Uterus (tissue), 2 donors: Measurements from ENCODE around the gene PSME2.
"Not testable (repeated sequence)": the region's sequence is repeated elsewhere in the genome, so short reads cannot be mapped to it uniquely, and the experiment has no call there.

Source experiments
- CTCF ChIP-seq, 4 experiments: fragments of 200-600 bp in 2 of 4; fragments of 450-650 bp in 2 of 4; sonication (generic) in 2 of 4; IDR thresholded peaks; one replicate each; pipeline ENCODE4 v1.5.1; 2016 to 2019; ENCODE audit warnings: antibody characterized with exemption in 4 of 4, mild to moderate bottlenecking in 2 of 4, moderate library complexity in 1 of 4
- POLR2A ChIP-seq, 2 donors: fragments of 450-650 bp; IDR thresholded peaks; one replicate each; pipeline ENCODE4 v1.6.1; 2016; ENCODE audit warnings: antibody characterized with exemption in 2 of 2, mild to moderate bottlenecking in 1 of 2, moderate library complexity in 1 of 2

DNA sequence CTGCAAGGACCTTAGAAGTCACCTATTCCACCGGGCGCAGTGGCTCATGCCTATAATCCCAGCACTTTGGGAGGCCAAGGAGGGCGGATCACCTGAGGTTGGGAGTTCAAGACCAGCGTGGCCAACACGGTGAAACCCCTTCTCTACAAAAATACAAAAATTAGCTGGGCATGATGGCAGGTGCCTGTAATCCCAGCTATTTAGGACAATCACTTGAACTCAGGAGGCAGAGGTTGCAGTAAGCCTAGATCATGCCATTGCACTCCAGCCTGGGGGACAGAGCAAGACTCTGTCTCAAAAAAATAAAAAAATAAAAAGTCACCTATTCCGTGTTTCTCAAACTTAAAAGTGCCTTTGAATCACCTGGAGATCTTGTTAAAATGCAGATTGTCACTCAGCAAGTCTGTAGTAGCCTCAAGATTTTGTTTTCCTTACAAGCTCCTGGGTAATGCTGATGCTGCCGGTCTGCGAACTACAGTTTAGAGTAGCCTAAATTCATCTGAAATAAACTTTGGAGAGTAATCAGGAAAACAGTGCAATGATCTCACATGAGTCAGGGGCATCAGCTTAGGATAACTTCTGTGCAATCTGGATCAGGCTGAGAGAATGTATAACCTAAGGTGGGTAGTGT lies 40.7 kb downstream of the PSME2 start:
- TF ChIP-seq CTCF, POLR2A (IDR thresholded peaks at IDR 0.05): not testable (repeated sequence)
